Skeletal muscle cell (primary cell): ENCODE data around the gene NEDD8.

ENCODE experiments used
- DNase-seq: peaks from one replicate; pipeline ENCODE4 v3.0.0-alpha.2; 2010; ENCODE audit warnings: low read depth
- H3K4me3 ChIP-seq: 2 replicates; pipeline ENCODE4 v1.5.1; 2011; ENCODE audit warnings: low read depth, mild to moderate bottlenecking, control low read depth, low read length, moderate library complexity

Gene NEDD8

GRCh38 chr14:24171422-24172260, 60.5 kb downstream of the NEDD8 start, which contains the start of gene REC8:
REC8 (plus strand) TSS chr14:24172080; CDS start chr14:24172553, 473 bp downstream.
- DNase-seq, result no peak
- peak within 1 kb of the TSS; percentile 30 for H3K4me3 ChIP-seq

DNA sequence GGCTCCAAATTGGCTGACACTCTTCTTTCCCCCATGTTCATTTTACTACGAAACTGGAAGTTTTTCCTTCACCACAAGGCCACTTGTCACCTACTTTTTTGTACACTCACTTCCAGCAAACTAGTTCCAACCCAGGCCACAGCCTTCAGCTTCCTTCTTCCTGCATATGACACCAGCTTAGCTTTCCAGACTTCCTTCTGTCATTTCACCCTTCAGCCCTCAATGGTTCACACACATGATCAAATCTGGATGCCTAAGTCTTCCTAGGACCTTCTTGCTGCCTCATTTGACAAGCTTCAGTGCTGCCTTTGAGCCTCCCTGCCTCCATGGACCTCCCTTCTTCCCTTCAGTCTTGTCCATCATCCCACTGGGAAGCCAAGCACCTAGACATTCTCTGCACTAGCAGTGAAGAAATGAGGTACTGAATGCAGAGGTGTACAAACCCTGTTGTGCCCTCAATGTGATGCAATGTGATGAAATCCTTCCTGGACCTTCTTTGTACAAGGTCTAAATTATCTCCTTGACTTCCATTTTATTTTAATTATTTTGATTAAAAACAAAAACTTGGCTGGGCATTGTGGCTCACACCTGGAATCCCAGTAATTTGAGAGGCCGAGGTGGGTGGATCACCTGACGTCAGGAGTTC, 64.6 kb downstream of the NEDD8 start:
- no peak for DNase-seq
- no peak overlapping the region for H3K4me3 ChIP-seq
